Smooth muscle cell of the pulmonary artery (primary cell): ENCODE results near the gene IQCK. TPM values are rescaled to one million over a fixed set of nuclear protein-coding genes. Genes with fewer than 3 reads are reported as not detected.

Experiments
- total RNA-seq: library from RNA; depleted of rRNA; stranded (reverse); fragments of >200 nt; gene quantifications from 2 replicates; pipeline ENCODE4 v1.2.3, GENCODE V29; 2014

The IQCK gene, protein sequence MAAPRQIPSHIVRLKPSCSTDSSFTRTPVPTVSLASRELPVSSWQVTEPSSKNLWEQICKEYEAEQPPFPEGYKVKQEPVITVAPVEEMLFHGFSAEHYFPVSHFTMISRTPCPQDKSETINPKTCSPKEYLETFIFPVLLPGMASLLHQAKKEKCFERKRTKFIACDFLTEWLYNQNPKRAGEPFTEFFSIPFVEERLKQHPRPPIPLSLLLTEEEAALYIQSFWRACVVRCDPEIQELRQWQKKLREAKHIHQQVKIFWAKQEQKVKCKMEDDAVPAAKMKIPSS
- total RNA-seq: 4.6 and 4.8 TPM in 2 replicates

DNA sequence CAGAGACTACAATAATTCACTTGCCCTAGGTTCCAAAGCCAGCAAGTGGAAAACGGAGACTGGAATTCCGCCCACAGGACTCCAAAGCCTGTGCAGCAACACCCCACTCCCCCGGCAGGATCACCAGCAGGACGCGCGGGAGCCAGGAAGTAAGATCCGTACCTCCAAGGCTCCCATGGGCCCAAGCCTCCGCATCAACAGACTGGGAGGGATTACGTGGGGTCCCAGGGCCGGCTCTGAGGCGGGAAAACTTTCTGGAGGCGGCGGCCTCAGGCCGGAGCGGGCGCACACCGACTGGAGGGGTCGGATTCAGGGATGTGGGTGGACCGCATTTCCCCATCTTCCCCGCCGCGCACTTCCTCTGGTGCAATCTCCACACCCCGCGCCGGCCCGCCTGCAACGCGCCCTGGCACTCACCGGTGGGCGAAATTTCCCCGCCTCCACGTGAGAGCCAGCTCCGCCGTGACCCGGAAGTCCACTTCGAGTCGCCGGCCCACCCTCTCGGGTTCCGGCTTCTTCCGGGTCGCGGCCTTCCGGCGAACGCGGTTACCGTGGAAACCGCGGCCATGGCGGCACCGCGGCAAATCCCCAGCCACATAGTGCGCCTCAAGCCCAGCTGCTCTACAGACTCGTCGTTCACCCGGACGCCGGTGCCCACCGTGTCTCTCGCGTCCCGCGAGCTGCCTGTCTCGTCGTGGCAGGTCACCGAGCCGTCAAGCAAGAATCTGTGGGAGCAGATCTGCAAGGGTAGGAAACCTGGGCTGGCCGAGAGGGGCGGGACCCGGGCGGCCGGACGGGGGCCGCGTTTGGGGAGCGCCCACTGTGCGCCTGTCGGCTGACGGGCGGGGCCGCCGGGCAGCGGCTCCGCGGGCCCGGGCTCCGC is at the start of gene IQCK, which contains the start of gene KNOP1:
TSS of gene IQCK (plus strand) at position 531 of the 883 bp plus-strand sequence. CDS start at position 567, 36 bp downstream.
TSS of gene KNOP1 (minus strand) at position 487 of the 883 bp plus-strand sequence. CDS start 3,192 bp downstream, outside the sequence.

DNA sequence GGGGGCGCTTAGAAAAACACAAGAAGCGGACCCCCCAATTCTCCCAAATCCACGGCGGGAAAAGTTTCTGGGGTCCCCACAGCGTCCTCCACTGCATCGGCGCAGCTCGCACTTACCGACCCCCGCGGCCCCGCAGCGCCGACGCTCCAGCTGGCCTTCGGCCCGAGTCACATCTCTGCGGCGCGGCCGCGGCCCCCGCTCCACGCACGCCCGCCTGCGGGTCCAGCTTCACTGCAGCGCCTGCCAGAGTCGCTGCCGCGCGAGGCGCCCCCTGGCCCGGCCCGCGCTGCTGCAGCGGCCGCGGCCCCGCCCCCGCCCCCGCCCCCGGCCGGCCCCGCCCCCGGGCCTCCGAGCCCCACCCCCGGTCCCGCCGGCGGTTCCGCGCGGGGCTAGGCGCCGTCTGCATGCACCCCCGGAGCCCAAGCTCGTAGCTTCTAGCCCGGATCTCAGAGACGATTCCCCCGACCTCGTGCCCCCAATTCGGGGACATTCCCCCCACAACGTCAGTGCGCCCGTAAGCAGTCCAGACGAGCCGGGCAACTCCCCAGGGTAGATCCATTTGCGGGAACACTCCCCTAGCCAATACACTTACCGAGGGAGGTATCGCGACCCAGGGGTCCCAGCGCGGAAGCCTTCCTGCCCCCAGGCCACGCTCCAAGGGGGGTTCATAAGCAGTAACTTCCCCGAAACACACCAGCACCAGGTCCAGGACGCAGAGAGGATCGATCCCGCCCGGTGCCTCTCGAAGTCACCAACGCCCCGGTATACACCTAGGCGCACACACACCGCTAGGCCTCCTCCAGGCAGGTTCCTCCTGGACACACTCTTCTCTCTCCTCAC is 166.8 kb downstream of the IQCK start, which contains the start of gene GPRC5B:
TSS of gene GPRC5B (minus strand) at position 238 of the 840 bp plus-strand sequence. CDS start 12,003 bp downstream, outside the sequence.

Other genes with a start within 250 kb of the IQCK start
- 52.7 and 61.5 TPM in 2 replicates for gene GDE1, start 196.2 kb upstream of the IQCK start, total RNA-seq
- 13.4 and 13.5 TPM in 2 replicates for gene CCP110, start 194.3 kb upstream of the IQCK start, total RNA-seq
- 44.9 and 48.2 TPM in 2 replicates for gene VPS35L, start 162.6 kb upstream of the IQCK start, total RNA-seq
- gene KNOP1, start within 50 bp of the IQCK start, total RNA-seq: 6.5 and 10.4 TPM in 2 replicates
- gene GPRC5B, start 166.6 kb downstream of the IQCK start, total RNA-seq: 2.7 and 7.3 TPM in 2 replicates